Measurements from ENCODE around the gene RNF44. TPM values are rescaled to one million over a fixed set of nuclear protein-coding genes. Genes with fewer than 3 reads are reported as not detected.

RNF44 gene
- total and polyA plus RNA-seq, 2 of the 13 experiments (the other 11 are each of a cell fraction or from before 2014, with no cell fraction given), result 9.2 to 16.8 TPM

GRCh38 chr5:176536902-176537553, at the start of gene RNF44 (continued):
- 0 out of 2 replicates have a peak, but pooled peaks have one; percentile 8 for TF ChIP-seq ZSCAN29 (CRISPR knock-in tag; conservative IDR thresholded peaks at IDR 0.05)
- TF ChIP-seq ARNT2 (CRISPR knock-in tag; IDR thresholded peaks at IDR 0.05; ENCODE audit: low read depth), result no peak
- TF ChIP-seq ARID5B (CRISPR knock-in tag; IDR thresholded peaks at IDR 0.05), result peak; percentile 14; the same call in 1 of the 2 replicates
- TF ChIP-seq, protein P1, sequence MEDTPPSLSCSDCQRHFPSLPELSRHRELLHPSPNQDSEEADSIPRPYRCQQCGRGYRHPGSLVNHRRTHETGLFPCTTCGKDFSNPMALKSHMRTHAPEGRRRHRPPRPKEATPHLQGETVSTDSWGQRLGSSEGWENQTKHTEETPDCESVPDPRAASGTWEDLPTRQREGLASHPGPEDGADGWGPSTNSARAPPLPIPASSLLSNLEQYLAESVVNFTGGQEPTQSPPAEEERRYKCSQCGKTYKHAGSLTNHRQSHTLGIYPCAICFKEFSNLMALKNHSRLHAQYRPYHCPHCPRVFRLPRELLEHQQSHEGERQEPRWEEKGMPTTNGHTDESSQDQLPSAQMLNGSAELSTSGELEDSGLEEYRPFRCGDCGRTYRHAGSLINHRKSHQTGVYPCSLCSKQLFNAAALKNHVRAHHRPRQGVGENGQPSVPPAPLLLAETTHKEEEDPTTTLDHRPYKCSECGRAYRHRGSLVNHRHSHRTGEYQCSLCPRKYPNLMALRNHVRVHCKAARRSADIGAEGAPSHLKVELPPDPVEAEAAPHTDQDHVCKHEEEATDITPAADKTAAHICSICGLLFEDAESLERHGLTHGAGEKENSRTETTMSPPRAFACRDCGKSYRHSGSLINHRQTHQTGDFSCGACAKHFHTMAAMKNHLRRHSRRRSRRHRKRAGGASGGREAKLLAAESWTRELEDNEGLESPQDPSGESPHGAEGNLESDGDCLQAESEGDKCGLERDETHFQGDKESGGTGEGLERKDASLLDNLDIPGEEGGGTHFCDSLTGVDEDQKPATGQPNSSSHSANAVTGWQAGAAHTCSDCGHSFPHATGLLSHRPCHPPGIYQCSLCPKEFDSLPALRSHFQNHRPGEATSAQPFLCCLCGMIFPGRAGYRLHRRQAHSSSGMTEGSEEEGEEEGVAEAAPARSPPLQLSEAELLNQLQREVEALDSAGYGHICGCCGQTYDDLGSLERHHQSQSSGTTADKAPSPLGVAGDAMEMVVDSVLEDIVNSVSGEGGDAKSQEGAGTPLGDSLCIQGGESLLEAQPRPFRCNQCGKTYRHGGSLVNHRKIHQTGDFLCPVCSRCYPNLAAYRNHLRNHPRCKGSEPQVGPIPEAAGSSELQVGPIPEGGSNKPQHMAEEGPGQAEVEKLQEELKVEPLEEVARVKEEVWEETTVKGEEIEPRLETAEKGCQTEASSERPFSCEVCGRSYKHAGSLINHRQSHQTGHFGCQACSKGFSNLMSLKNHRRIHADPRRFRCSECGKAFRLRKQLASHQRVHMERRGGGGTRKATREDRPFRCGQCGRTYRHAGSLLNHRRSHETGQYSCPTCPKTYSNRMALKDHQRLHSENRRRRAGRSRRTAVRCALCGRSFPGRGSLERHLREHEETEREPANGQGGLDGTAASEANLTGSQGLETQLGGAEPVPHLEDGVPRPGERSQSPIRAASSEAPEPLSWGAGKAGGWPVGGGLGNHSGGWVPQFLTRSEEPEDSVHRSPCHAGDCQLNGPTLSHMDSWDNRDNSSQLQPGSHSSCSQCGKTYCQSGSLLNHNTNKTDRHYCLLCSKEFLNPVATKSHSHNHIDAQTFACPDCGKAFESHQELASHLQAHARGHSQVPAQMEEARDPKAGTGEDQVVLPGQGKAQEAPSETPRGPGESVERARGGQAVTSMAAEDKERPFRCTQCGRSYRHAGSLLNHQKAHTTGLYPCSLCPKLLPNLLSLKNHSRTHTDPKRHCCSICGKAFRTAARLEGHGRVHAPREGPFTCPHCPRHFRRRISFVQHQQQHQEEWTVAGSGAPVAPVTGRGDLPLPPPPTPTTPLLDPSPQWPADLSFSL (CRISPR knock-in tag; IDR thresholded peaks at IDR 0.05), result no peak
- TF ChIP-seq, protein P2, sequence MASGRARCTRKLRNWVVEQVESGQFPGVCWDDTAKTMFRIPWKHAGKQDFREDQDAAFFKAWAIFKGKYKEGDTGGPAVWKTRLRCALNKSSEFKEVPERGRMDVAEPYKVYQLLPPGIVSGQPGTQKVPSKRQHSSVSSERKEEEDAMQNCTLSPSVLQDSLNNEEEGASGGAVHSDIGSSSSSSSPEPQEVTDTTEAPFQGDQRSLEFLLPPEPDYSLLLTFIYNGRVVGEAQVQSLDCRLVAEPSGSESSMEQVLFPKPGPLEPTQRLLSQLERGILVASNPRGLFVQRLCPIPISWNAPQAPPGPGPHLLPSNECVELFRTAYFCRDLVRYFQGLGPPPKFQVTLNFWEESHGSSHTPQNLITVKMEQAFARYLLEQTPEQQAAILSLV (CRISPR knock-in tag; IDR thresholded peaks at IDR 0.05; ENCODE audit: borderline replicate concordance), result 0 out of 2 replicates have a peak, but pooled peaks have one; percentile 18
- TF ChIP-seq PPARG (CRISPR knock-in tag; conservative IDR thresholded peaks at IDR 0.05), result peak; percentile 42; the same call in 1 of the 2 replicates
- peak; percentile 54; the same call in 1 of the 2 replicates for TF ChIP-seq TFDP1 (CRISPR knock-in tag; IDR thresholded peaks at IDR 0.05; ENCODE audit: borderline replicate concordance)
- TF ChIP-seq HNF1A (IDR thresholded peaks at IDR 0.05; ENCODE audit: low read depth), result no peak
- no peak for TF ChIP-seq HNF1A (CRISPR knock-in tag; IDR thresholded peaks at IDR 0.05; ENCODE audit: borderline replicate concordance)
- TF ChIP-seq ZFAT (CRISPR knock-in tag; conservative IDR thresholded peaks at IDR 0.05), result no peak
- no peak for TF ChIP-seq ZNF44 (CRISPR knock-in tag; IDR thresholded peaks at IDR 0.05)

Data from HepG2 (cell line).